ENCODE results near the gene ACER3. TPM values are rescaled to one million over a fixed set of nuclear protein-coding genes. Genes with fewer than 3 reads are reported as not detected.
"Not testable (repeated sequence)": the region's sequence is repeated elsewhere in the genome, so short reads cannot be mapped to it uniquely, and the experiment has no call there.

The ACER3 gene
- total RNA-seq, 6 donors from 2014 or later: 10.5 to 46.7 (median 17.1) TPM

DNA sequence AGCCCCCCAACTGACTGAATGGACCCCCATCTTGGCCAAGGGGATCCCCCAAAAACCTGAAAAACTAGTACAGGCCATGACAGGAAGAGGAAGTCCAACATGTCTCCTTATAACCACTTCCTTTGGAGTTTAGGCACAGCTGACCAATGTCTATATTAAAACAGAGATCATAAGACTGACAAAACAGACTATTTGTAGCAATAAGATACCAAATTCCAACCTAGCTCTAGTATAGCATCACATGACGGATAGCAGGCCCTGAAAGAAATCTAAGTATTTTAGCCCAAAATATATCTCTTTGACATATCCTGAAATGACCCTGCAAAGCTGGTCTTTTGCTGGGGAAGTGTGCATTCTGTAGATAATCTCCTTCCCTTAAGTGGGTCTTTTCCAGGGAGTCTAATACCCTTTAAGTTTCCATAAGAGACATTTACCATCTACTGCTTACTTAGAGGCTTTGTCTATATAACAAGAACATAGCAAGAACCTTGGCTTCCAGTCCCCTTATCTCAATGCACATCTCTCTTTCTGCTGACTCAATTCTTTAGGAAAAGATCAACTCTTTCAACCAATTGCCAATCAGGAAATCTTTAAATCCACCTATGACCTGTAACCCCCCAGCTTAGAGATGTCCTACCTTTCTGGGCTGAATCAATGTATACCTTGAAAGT, 34.9 kb upstream of the ACER3 start:
- H3K9me3 ChIP-seq: no peaks in the 10 kb centered on the region
- 83 to 92% methylated on average over 1 of the region's 1 CpG for WGBS, 2 donors
- H3K27ac ChIP-seq: peak overlapping the region; percentile 63 to 85 (median 75)
- ATAC-seq (ENCODE audit: low FRiP score in 2 of 2): no peak
- no peaks in the 10 kb centered on the region for H3K27me3 ChIP-seq
- DNase-seq: no peak
- H3K4me1 ChIP-seq: peaks cover 17 to 33% (median 21%) of the 10 kb centered on the region in 4 donors
- no peaks in the 10 kb centered on the region for H3K36me3 ChIP-seq
- no peak overlapping the region for H3K4me3 ChIP-seq
- TF ChIP-seq POLR2A (IDR thresholded peaks at IDR 0.05) (no peak), CTCF (IDR thresholded peaks at IDR 0.05) (no peak), EP300 (IDR thresholded peaks at IDR 0.05) (no peak), POLR2AphosphoS5 (IDR thresholded peaks at IDR 0.05) (no peak)

DNA sequence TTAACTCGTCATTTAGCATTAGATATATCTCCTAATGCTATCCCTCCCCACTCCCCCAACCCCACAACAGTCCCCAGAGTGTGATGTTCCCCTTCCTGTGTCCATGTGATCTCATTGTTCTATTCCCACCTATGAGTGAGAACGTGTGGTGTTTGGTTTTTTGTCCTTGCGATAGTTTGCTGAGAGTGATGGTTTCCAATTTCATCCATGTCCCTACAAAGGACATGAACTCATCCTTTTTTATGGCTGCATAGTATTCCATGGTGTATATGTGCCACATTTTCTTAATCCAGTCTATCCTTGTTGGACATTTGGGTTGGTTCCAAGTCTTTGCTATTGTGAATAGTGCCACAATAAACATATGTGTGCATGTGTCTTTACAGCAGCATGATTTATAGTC, 34.2 kb upstream of the ACER3 start:
- ATAC-seq (ENCODE audit: low FRiP score in 2 of 2); DNase-seq; H3K4me3 ChIP-seq; H3K9me3 ChIP-seq; H3K27me3 ChIP-seq; H3K36me3 ChIP-seq; H3K27ac ChIP-seq: not testable (repeated sequence)
- 77 to 93% methylated on average over 3 of the region's 3 CpGs for WGBS, 2 donors
- peaks cover 19 to 36% (median 21%) of the 10 kb centered on the region in 4 donors for H3K4me1 ChIP-seq

- not testable (repeated sequence) for DNase-seq; ATAC-seq (ENCODE audit: low FRiP score in 2 of 2); H3K27ac ChIP-seq; H3K4me3 ChIP-seq; H3K9me3 ChIP-seq; H3K27me3 ChIP-seq; H3K36me3 ChIP-seq
- peaks cover 19 to 36% (median 21%) of the 10 kb centered on the region in 4 donors for H3K4me1 ChIP-seq
These were observed 33.7 kb upstream of the ACER3 start for GRCh38 chr11:76827005-76827404.

DNA sequence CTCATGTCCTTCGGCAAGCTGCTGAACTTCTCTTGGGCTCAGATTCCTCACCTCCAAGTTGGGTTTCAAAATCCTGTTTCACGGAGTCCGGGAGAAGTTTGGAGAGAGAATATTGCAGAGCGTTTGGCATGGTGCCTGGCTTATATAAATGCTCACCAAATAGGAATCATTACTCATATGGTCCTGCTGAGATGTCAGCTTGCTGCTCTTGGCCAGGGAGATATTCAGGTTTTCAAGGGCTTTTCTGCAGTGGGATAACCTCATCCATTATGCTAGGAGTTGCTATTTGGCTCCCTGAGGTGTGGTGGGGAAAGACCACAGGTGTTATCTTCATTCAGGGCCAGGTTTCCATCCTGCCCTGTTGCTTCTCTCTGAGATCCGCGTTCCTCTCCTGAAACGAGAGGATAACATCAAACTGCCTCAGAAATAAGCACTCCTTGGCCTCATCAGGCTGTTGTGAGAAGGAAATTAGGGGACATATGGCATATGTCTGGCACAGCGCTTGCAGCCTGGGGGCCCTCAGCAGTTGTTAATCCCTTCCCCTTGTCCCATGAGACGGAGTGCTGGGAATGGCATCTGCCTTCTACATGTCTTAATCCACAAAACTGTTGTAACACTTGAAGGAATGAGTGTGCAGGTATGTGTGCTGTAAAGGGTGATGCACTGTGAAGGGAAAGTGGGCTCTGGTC, 29.9 kb upstream of the ACER3 start:
- WGBS, 2 donors: 66 to 77% methylated on average over 6 to 9 of the region's 9 CpGs
- ATAC-seq (ENCODE audit: low FRiP score in 2 of 2): no peak
- Histone ChIP-seq H3K4me1 (peaks cover 17 to 19% (median 18%) of the 10 kb centered on the region in 4 donors), H3K27me3 (no peaks in the 10 kb centered on the region), H3K36me3 (no peaks in the 10 kb centered on the region), H3K4me3 (no peak overlapping the region), H3K27ac (no peak overlapping the region), H3K9me3 (no peaks in the 10 kb centered on the region)
- no peak for TF ChIP-seq POLR2AphosphoS5 (IDR thresholded peaks at IDR 0.05)
- TF ChIP-seq CTCF (IDR thresholded peaks at IDR 0.05): no peak
- no peak for TF ChIP-seq POLR2A (IDR thresholded peaks at IDR 0.05)
- no peak for TF ChIP-seq EP300 (IDR thresholded peaks at IDR 0.05)
- no peak for DNase-seq

DNA sequence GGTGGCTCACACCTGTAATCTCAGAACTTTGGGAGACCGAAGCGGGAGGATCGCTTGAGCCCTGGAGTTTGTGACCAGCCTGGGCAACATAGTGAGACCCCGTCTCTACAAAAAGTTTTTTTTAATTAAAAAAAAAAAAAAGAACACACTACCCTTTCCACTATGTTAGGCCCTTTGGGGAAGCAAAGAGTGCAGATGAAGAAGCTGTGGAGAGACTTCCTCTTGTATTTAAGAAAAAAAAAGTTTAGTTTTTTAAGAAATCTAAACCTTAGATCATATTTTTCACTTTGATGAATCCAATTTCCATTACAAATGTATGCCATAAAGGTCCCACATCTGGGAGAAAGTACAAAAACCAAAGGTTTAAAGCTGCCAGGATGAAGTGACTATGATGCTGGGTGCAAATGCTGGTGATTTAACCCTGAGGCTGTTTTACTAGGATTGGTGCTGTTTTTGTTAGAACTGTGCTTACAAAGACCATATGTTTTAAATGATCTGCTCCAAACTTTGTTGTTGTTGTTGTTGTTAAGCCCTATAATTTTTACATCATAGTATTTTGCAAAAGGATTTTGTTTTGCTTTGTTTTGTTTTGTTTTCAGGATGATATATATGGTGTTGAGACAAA, 28.9 kb upstream of the ACER3 start:
- DNase-seq: no peak
- WGBS, 2 donors: 93 to 94% methylated on average over 4 of the region's 4 CpGs
- Histone ChIP-seq H3K4me3 (no peak overlapping the region), H3K9me3 (no peaks in the 10 kb centered on the region), H3K27ac (no peak overlapping the region), H3K36me3 (no peaks in the 10 kb centered on the region), H3K27me3 (no peaks in the 10 kb centered on the region), H3K4me1 (peaks cover 26 to 29% (median 28%) of the 10 kb centered on the region in 4 donors)
- TF ChIP-seq POLR2AphosphoS5 (IDR thresholded peaks at IDR 0.05): no peak
- no peak for TF ChIP-seq POLR2A (IDR thresholded peaks at IDR 0.05)
- TF ChIP-seq CTCF (IDR thresholded peaks at IDR 0.05): no peak
- TF ChIP-seq EP300 (IDR thresholded peaks at IDR 0.05): no peak
- ATAC-seq (ENCODE audit: low FRiP score in 2 of 2): no peak

Measured in upper lobe of left lung (tissue), 6 donors.